Measurements from ENCODE around the gene KIAA0825. TPM values are rescaled to one million over a fixed set of nuclear protein-coding genes. Genes with fewer than 3 reads are reported as not detected.

KIAA0825 gene
- total RNA-seq, 1 donor from 2014 or later: 2.0 TPM

DNA sequence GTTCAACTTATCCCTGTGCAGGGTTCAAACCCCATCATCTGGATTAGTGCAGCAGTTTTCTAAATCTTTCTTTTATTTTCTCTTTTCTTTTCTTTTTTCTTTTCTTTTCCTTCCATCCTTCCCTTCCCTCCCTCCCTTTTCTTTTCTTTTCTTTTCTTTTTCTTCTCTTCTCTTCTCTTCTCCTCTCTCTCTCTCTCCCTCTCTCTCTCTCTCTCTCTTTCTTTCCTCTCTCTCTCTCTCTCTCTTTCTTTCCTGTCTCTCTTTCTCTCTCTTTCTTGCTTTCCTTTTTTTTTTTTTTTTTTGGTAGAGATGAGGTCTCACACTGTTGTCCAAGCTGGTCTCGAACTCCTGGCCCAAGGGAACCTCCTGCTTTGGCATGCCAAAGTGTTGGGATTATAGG is 53.6 kb downstream of the KIAA0825 start:
- Mint-ChIP-seq H3K36me3 (ENCODE audit: low read depth, unreplicated experiment) (no peaks in the 10 kb centered on the region), H3K4me3 (ENCODE audit: unreplicated experiment) (no peak overlapping the region)

DNA sequence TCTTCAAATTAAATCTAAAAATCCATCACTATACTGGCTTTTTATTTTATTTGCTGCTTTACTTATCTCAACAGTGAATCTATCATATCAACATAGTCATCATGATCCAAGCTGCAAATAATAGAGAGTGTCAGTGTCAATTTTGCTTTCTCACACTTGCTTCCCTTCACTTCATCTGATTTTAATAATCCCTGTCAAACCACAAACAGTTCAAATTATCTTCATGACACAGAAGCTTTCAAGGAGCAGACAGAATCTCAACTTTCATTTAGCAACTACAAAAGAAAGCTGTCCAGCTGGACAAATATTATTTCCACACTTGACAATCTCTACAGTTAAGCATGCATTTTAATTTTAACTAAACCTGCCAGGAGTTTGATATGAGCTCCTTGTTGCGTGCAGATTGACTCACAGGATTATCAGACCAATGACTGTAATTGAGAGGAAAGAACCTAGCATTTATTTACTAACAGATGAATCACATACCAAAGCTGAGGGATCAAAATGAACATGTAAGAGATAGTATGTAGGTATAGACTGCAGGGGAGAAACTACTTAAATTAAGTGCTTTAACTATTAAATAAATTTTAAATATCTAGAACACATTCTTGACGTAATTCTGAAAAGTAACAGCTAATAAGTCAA is 56.0 kb downstream of the KIAA0825 start:
- DNase-seq (ENCODE audit: low spot score): no peak
- Mint-ChIP-seq H3K4me3 (ENCODE audit: unreplicated experiment) (no peak overlapping the region), H3K27me3 (ENCODE audit: unreplicated experiment) (no peaks in the 10 kb centered on the region)

More for the DNA sequence above, 53.6 kb downstream of the KIAA0825 start:
- H3K4me1 Mint-ChIP-seq (ENCODE audit: unreplicated experiment): peaks cover 2% of the 10 kb centered on the region
- no peak for DNase-seq (ENCODE audit: low spot score)
- no peaks in the 10 kb centered on the region for H3K27me3 Mint-ChIP-seq (ENCODE audit: unreplicated experiment)
- H3K9me3 Mint-ChIP-seq (ENCODE audit: unreplicated experiment): no peaks in the 10 kb centered on the region
- TF ChIP-seq, protein P1, sequence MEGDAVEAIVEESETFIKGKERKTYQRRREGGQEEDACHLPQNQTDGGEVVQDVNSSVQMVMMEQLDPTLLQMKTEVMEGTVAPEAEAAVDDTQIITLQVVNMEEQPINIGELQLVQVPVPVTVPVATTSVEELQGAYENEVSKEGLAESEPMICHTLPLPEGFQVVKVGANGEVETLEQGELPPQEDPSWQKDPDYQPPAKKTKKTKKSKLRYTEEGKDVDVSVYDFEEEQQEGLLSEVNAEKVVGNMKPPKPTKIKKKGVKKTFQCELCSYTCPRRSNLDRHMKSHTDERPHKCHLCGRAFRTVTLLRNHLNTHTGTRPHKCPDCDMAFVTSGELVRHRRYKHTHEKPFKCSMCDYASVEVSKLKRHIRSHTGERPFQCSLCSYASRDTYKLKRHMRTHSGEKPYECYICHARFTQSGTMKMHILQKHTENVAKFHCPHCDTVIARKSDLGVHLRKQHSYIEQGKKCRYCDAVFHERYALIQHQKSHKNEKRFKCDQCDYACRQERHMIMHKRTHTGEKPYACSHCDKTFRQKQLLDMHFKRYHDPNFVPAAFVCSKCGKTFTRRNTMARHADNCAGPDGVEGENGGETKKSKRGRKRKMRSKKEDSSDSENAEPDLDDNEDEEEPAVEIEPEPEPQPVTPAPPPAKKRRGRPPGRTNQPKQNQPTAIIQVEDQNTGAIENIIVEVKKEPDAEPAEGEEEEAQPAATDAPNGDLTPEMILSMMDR (IDR thresholded peaks at IDR 0.05; ENCODE audit: unreplicated experiment): no peak
- H3K27ac Mint-ChIP-seq (ENCODE audit: unreplicated experiment): no peak overlapping the region

DNA sequence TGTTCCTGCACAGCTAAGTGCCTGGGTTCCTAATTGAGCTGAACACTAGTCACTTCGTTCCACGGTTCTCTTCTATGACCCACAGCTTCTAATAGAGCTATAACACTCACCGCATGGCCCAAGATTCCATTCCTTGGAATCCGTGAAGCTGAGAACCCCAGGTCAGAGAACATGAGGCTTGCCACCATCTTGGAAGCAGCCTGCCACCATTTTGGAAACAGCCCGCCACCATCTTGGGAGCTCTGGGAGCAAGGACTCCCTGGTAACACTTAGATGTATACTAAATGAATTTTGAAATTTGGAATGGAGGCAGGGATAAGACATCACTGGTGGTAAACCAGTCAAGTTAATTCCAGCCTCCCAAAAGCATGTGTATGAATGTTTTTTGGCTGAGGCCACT is 60.4 kb downstream of the KIAA0825 start:
- Mint-ChIP-seq H3K4me3 (ENCODE audit: unreplicated experiment) (no peak overlapping the region), H3K27me3 (ENCODE audit: unreplicated experiment) (no peaks in the 10 kb centered on the region), H3K27ac (ENCODE audit: unreplicated experiment) (no peak overlapping the region), H3K9me3 (ENCODE audit: unreplicated experiment) (no peaks in the 10 kb centered on the region), H3K36me3 (ENCODE audit: low read depth, unreplicated experiment) (no peaks in the 10 kb centered on the region), H3K4me1 (ENCODE audit: unreplicated experiment) (peaks cover 2% of the 10 kb centered on the region)
- no peak for DNase-seq (ENCODE audit: low spot score)
- TF ChIP-seq, protein P1 (IDR thresholded peaks at IDR 0.05; ENCODE audit: unreplicated experiment): no peak

More for the DNA sequence above, 56.0 kb downstream of the KIAA0825 start:
- H3K4me1 Mint-ChIP-seq (ENCODE audit: unreplicated experiment): peaks cover 2% of the 10 kb centered on the region
- TF ChIP-seq, protein P1 (IDR thresholded peaks at IDR 0.05; ENCODE audit: unreplicated experiment): no peak
- no peaks in the 10 kb centered on the region for H3K36me3 Mint-ChIP-seq (ENCODE audit: low read depth, unreplicated experiment)
- H3K9me3 Mint-ChIP-seq (ENCODE audit: unreplicated experiment): no peaks in the 10 kb centered on the region
- no peak overlapping the region for H3K27ac Mint-ChIP-seq (ENCODE audit: unreplicated experiment)

DNA sequence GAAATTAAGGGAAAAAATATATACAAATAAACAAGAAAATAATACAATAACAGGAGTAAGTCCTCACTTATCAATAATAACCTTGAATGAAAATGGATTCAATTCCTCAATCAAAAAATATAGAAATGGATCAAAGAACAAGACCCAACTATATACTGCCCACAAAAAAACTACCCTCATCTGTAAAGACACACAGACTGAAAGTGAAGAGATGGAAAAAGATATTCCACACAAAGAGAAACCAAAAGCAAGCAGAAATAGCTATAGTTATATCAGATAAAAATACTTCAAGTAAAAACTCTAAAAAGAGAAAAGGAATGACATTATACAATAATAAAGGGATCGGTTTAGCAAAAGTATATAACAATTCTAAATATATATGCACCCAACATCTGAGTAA is 66.5 kb downstream of the KIAA0825 start:
- DNase-seq (ENCODE audit: low spot score): no peak
- H3K36me3 Mint-ChIP-seq (ENCODE audit: low read depth, unreplicated experiment): peaks cover 3% of the 10 kb centered on the region
- H3K27me3 Mint-ChIP-seq (ENCODE audit: unreplicated experiment): no peaks in the 10 kb centered on the region
- H3K9me3 Mint-ChIP-seq (ENCODE audit: unreplicated experiment): no peaks in the 10 kb centered on the region
- no peaks in the 10 kb centered on the region for H3K4me1 Mint-ChIP-seq (ENCODE audit: unreplicated experiment)
- no peak overlapping the region for H3K4me3 Mint-ChIP-seq (ENCODE audit: unreplicated experiment)
- no peak overlapping the region for H3K27ac Mint-ChIP-seq (ENCODE audit: unreplicated experiment)
- TF ChIP-seq, protein P1 (IDR thresholded peaks at IDR 0.05; ENCODE audit: unreplicated experiment): no peak

DNA sequence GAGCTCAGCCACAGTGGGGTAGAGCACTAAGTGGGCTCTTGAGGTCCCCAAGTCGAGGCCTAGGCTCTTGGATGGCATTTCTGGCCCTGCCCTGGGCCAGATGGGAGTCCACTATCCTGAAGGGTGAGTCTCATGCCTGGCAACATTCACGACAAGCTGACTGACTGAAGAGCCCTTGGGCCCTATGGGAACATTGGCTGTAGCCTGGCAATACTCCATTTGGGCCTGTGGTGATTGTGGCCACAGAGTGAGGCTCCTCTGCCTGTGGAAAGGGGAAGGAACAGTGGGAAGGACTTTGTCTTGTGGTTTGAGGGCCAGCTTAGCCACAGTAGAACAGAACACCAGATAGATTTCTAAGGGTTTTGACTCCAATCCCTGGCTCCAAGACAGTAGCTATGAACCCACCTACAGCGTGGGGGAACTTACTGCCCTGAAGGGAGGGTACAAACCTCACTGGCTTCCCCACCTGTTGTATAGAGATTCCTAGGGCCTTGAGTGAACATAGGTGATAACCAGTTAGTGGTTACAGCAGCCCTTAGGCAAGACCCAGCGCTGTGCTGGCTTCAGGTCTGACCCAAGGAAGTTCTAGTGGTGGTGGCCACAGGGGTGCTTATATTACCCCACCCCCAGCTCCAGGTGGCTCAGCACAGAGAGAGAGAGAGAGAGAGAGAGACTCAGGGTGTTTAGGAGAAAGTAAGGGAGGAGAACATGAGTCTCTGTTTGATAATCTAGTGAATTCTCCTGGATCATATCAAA is 72.4 kb downstream of the KIAA0825 start:
- H3K4me1 Mint-ChIP-seq (ENCODE audit: unreplicated experiment): no peaks in the 10 kb centered on the region
- H3K4me3 Mint-ChIP-seq (ENCODE audit: unreplicated experiment): no peak overlapping the region
- TF ChIP-seq, protein P1 (IDR thresholded peaks at IDR 0.05; ENCODE audit: unreplicated experiment): no peak
- H3K27ac Mint-ChIP-seq (ENCODE audit: unreplicated experiment): no peak overlapping the region
- DNase-seq (ENCODE audit: low spot score): no peak
- H3K9me3 Mint-ChIP-seq (ENCODE audit: unreplicated experiment): no peaks in the 10 kb centered on the region
- peaks cover 7% of the 10 kb centered on the region for H3K36me3 Mint-ChIP-seq (ENCODE audit: low read depth, unreplicated experiment)
- peaks cover 3% of the 10 kb centered on the region for H3K27me3 Mint-ChIP-seq (ENCODE audit: unreplicated experiment)
